Measurements from ENCODE around the gene DHX57.

The DHX57 gene

DNA sequence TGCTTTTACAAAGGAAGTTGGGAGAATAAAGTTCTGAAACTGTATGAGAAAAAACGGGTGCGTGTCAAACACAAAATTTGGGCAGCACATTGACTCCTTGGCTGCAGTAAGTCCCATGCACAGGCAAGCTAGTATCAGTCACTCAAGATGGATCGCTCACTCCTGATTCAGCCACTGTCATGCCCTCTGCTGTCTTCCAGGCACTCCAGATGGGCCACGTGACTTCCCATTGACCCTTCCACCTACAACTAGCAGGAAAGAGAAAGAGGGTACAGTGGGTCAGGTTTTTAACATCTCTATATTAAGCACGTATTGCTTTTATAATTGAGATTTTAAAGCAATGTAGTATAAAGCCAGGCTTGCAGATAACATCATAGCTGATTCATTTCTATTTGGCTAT is 22.5 kb upstream of the DHX57 start:
- Histone ChIP-seq H3K27ac (ENCODE audit: insufficient read depth, low read depth, low read length, poor library complexity, severe bottlenecking) (no peak overlapping the region), H3K4me3 (ENCODE audit: insufficient read depth, low read depth, low read length) (no peak overlapping the region), H3K36me3 (ENCODE audit: control insufficient read depth, insufficient read depth, low read length) (no peaks in the 10 kb centered on the region), H3K4me1 (ENCODE audit: control insufficient read depth, insufficient read depth, low read length) (no peaks in the 10 kb centered on the region), H3K27me3 (ENCODE audit: control insufficient read depth, insufficient read depth, low read length, poor library complexity, severe bottlenecking) (no peaks in the 10 kb centered on the region), H3K9me3 (ENCODE audit: control insufficient read depth, low read length) (no peaks in the 10 kb centered on the region)
- 89 to 90% methylated on average over 4 to 5 of the region's 5 CpGs for WGBS, 2 experiments

DNA sequence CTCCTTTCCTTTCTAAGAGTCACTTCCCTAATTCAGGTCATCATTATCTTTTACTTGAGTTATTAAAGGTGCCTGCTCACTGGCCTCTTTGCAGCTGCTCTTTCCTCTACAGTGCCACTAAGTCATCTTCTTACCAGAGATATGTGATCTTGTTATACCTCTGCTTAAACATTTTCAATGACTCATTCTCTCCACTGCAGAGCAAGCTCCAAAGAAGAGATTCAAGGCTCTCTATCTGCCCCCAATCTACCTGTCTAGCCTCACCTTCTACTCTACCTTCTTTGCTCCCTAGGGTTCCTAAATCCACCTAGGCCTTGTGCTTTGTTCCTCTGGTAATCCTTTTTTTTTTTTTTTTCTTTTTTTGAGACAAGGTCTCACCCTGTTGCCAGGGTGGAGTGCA is 17.1 kb upstream of the DHX57 start:
- no peak overlapping the region for H3K4me3 ChIP-seq (ENCODE audit: insufficient read depth, low read depth, low read length)
- H3K4me1 ChIP-seq (ENCODE audit: control insufficient read depth, insufficient read depth, low read length) = no peaks in the 10 kb centered on the region
- no peaks in the 10 kb centered on the region for H3K9me3 ChIP-seq (ENCODE audit: control insufficient read depth, low read length)
- H3K27me3 ChIP-seq (ENCODE audit: control insufficient read depth, insufficient read depth, low read length, poor library complexity, severe bottlenecking) = no peaks in the 10 kb centered on the region
- H3K36me3 ChIP-seq (ENCODE audit: control insufficient read depth, insufficient read depth, low read length) = no peaks in the 10 kb centered on the region
- no peak overlapping the region for H3K27ac ChIP-seq (ENCODE audit: insufficient read depth, low read depth, low read length, poor library complexity, severe bottlenecking)

- H3K27me3 ChIP-seq (ENCODE audit: control insufficient read depth, insufficient read depth, low read length, poor library complexity, severe bottlenecking) = no peaks in the 10 kb centered on the region
Observed at GRCh38 chr2:38889575-38889974, 13.8 kb upstream of the DHX57 start, which contains the start of gene ARHGEF33. Gene ARHGEF33 (plus strand): TSS chr2:38889875. CDS start chr2:38919448, 29,573 bp downstream.

GRCh38 chr2:38889045-38889444 is 13.3 kb upstream of the DHX57 start:
- H3K27me3 ChIP-seq (ENCODE audit: control insufficient read depth, insufficient read depth, low read length, poor library complexity, severe bottlenecking) = no peaks in the 10 kb centered on the region
- no peak overlapping the region for H3K27ac ChIP-seq (ENCODE audit: insufficient read depth, low read depth, low read length, poor library complexity, severe bottlenecking)
- no peaks in the 10 kb centered on the region for H3K9me3 ChIP-seq (ENCODE audit: control insufficient read depth, low read length)
- no peaks in the 10 kb centered on the region for H3K4me1 ChIP-seq (ENCODE audit: control insufficient read depth, insufficient read depth, low read length)
- H3K36me3 ChIP-seq (ENCODE audit: control insufficient read depth, insufficient read depth, low read length) = no peaks in the 10 kb centered on the region
- H3K4me3 ChIP-seq (ENCODE audit: insufficient read depth, low read depth, low read length) = no peak overlapping the region

More at GRCh38 chr2:38889575-38889974, 13.8 kb upstream of the DHX57 start, which contains the start of gene ARHGEF33:
- no peaks in the 10 kb centered on the region for H3K36me3 ChIP-seq (ENCODE audit: control insufficient read depth, insufficient read depth, low read length)
- no peaks in the 10 kb centered on the region for H3K4me1 ChIP-seq (ENCODE audit: control insufficient read depth, insufficient read depth, low read length)
- 86 to 97% methylated on average over 3 of the region's 3 CpGs for WGBS, 2 experiments
- H3K9me3 ChIP-seq (ENCODE audit: control insufficient read depth, low read length) = no peaks in the 10 kb centered on the region
- H3K4me3 ChIP-seq (ENCODE audit: insufficient read depth, low read depth, low read length) = no peak within 1 kb of the TSS
- H3K27ac ChIP-seq (ENCODE audit: insufficient read depth, low read depth, low read length, poor library complexity, severe bottlenecking) = no peak within 1 kb of the TSS

- Histone ChIP-seq H3K4me1 (ENCODE audit: control insufficient read depth, insufficient read depth, low read length) (no peaks in the 10 kb centered on the region), H3K4me3 (ENCODE audit: insufficient read depth, low read depth, low read length) (no peak overlapping the region), H3K9me3 (ENCODE audit: control insufficient read depth, low read length) (no peaks in the 10 kb centered on the region), H3K36me3 (ENCODE audit: control insufficient read depth, insufficient read depth, low read length) (no peaks in the 10 kb centered on the region), H3K27me3 (ENCODE audit: control insufficient read depth, insufficient read depth, low read length, poor library complexity, severe bottlenecking) (no peaks in the 10 kb centered on the region), H3K27ac (ENCODE audit: insufficient read depth, low read depth, low read length, poor library complexity, severe bottlenecking) (no peak overlapping the region)
- 86 to 91% methylated on average over 1 of the region's 1 CpG for WGBS, 2 experiments
Observed at GRCh38 chr2:38887902-38888554, 12.3 kb upstream of the DHX57 start.

GRCh38 chr2:38887347-38887746 is 11.6 kb upstream of the DHX57 start:
- whole genome bisulfite sequencing, 2 experiments = 90 to 93% methylated on average over 4 of the region's 4 CpGs
- Histone ChIP-seq H3K4me1 (ENCODE audit: control insufficient read depth, insufficient read depth, low read length) (no peaks in the 10 kb centered on the region), H3K4me3 (ENCODE audit: insufficient read depth, low read depth, low read length) (no peak overlapping the region), H3K9me3 (ENCODE audit: control insufficient read depth, low read length) (no peaks in the 10 kb centered on the region), H3K27ac (ENCODE audit: insufficient read depth, low read depth, low read length, poor library complexity, severe bottlenecking) (no peak overlapping the region), H3K27me3 (ENCODE audit: control insufficient read depth, insufficient read depth, low read length, poor library complexity, severe bottlenecking) (no peaks in the 10 kb centered on the region), H3K36me3 (ENCODE audit: control insufficient read depth, insufficient read depth, low read length) (no peaks in the 10 kb centered on the region)

DNA sequence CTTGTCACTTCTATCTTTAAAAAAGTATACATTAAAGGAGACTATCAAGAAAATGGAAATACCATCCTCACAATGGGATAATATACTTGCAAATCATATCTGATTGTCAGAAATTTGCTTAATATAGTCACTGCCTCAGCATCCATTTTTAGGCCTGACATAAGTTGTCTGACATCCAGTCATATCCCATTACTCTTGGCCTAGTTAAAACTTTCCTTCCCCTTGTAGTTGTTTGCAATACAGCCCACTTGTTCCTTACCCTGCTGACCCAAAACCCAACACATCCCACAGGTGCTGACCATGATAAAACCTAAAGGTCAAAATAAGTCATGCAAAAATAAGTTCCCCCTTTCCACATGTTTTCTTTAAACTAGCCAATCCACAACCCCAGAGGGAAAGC is 10.3 kb upstream of the DHX57 start:
- H3K27ac ChIP-seq (ENCODE audit: insufficient read depth, low read depth, low read length, poor library complexity, severe bottlenecking) = no peak overlapping the region
- no peaks in the 10 kb centered on the region for H3K4me1 ChIP-seq (ENCODE audit: control insufficient read depth, insufficient read depth, low read length)
- H3K27me3 ChIP-seq (ENCODE audit: control insufficient read depth, insufficient read depth, low read length, poor library complexity, severe bottlenecking) = no peaks in the 10 kb centered on the region
- H3K36me3 ChIP-seq (ENCODE audit: control insufficient read depth, insufficient read depth, low read length) = no peaks in the 10 kb centered on the region
- H3K4me3 ChIP-seq (ENCODE audit: insufficient read depth, low read depth, low read length) = no peak overlapping the region
- no peaks in the 10 kb centered on the region for H3K9me3 ChIP-seq (ENCODE audit: control insufficient read depth, low read length)

DNA sequence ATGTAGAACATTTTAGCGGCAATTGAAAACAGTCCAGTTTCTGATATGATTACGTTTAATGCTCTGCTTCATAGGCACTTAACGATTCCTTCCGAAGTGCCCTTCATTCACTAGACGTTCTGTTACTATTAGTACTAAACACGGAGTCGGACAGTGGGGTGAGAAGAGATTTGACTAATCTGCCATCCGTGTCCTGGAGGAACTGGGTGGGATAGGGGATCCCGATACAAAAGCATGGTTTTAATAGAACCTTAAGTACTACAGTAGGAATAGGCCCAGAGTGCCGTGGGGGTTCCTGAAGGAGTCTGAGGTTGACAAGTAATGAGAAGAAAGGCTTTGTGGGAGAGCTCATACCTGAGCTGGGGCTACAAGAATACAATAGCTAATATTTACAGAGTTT is 673 bp upstream of the DHX57 start:
- WGBS, 2 experiments = 43 to 47% methylated on average over 10 of the region's 10 CpGs

GRCh38 chr2:38875227-38875575 is 533 bp downstream of the DHX57 start:
- peaks cover 7% of the 10 kb centered on the region for H3K4me1 ChIP-seq (ENCODE audit: control insufficient read depth, insufficient read depth, low read length)
- H3K27ac ChIP-seq (ENCODE audit: insufficient read depth, low read depth, low read length, poor library complexity, severe bottlenecking) = no peak overlapping the region
- H3K27me3 ChIP-seq (ENCODE audit: control insufficient read depth, insufficient read depth, low read length, poor library complexity, severe bottlenecking) = no peaks in the 10 kb centered on the region
- H3K4me3 ChIP-seq (ENCODE audit: insufficient read depth, low read depth, low read length) = peak overlapping the region; percentile 95
- 0 to 2% methylated on average over 10 of the region's 10 CpGs for WGBS, 2 experiments
- no peaks in the 10 kb centered on the region for H3K9me3 ChIP-seq (ENCODE audit: control insufficient read depth, low read length)
- no peaks in the 10 kb centered on the region for H3K36me3 ChIP-seq (ENCODE audit: control insufficient read depth, insufficient read depth, low read length)

More for the DNA sequence above, 673 bp upstream of the DHX57 start:
- H3K36me3 ChIP-seq (ENCODE audit: control insufficient read depth, insufficient read depth, low read length) = no peaks in the 10 kb centered on the region
- H3K9me3 ChIP-seq (ENCODE audit: control insufficient read depth, low read length) = no peaks in the 10 kb centered on the region
- H3K4me3 ChIP-seq (ENCODE audit: insufficient read depth, low read depth, low read length) = peak overlapping the region; percentile 95
- no peaks in the 10 kb centered on the region for H3K27me3 ChIP-seq (ENCODE audit: control insufficient read depth, insufficient read depth, low read length, poor library complexity, severe bottlenecking)
- no peak overlapping the region for H3K27ac ChIP-seq (ENCODE audit: insufficient read depth, low read depth, low read length, poor library complexity, severe bottlenecking)
- H3K4me1 ChIP-seq (ENCODE audit: control insufficient read depth, insufficient read depth, low read length) = peaks cover 7% of the 10 kb centered on the region

GRCh38 chr2:38873763-38874162 is 2.0 kb downstream of the DHX57 start:
- Histone ChIP-seq H3K4me1 (ENCODE audit: control insufficient read depth, insufficient read depth, low read length) (peaks cover 7% of the 10 kb centered on the region), H3K9me3 (ENCODE audit: control insufficient read depth, low read length) (no peaks in the 10 kb centered on the region), H3K36me3 (ENCODE audit: control insufficient read depth, insufficient read depth, low read length) (no peaks in the 10 kb centered on the region), H3K27ac (ENCODE audit: insufficient read depth, low read depth, low read length, poor library complexity, severe bottlenecking) (no peak overlapping the region), H3K4me3 (ENCODE audit: insufficient read depth, low read depth, low read length) (no peak overlapping the region), H3K27me3 (ENCODE audit: control insufficient read depth, insufficient read depth, low read length, poor library complexity, severe bottlenecking) (no peaks in the 10 kb centered on the region)
- WGBS, 2 experiments = 75 to 76% methylated on average over 5 of the region's 5 CpGs

DNA sequence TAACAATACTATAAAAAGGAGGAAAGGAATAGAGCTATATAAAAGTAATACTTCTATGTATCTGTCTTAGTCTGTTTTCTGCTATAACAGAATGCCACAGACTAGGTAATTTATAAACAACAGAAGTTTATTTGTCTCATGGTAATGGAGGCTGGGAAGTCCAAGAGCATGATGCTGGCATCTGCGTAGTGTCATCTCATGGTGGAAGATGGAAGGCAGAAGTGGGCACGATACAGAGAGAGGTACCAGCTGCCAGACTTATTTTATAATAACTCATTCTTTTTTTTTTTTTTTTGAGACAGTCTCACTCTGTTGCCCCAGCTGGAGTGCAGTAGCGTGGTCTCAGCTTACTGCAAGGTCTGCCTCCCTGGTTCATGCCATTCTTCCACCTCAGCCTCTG is 4.3 kb downstream of the DHX57 start:
- H3K36me3 ChIP-seq (ENCODE audit: control insufficient read depth, insufficient read depth, low read length) = peaks cover 7% of the 10 kb centered on the region
- H3K4me1 ChIP-seq (ENCODE audit: control insufficient read depth, insufficient read depth, low read length) = peaks cover 2% of the 10 kb centered on the region
- no peaks in the 10 kb centered on the region for H3K9me3 ChIP-seq (ENCODE audit: control insufficient read depth, low read length)
- no peak overlapping the region for H3K27ac ChIP-seq (ENCODE audit: insufficient read depth, low read depth, low read length, poor library complexity, severe bottlenecking)
- no peak overlapping the region for H3K4me3 ChIP-seq (ENCODE audit: insufficient read depth, low read depth, low read length)
- WGBS, 2 experiments = 92 to 97% methylated on average over 3 of the region's 3 CpGs
- no peaks in the 10 kb centered on the region for H3K27me3 ChIP-seq (ENCODE audit: control insufficient read depth, insufficient read depth, low read length, poor library complexity, severe bottlenecking)
